Stimulated activated CD8-positive, alpha-beta memory T cell treated with anti-CD3 and anti-CD28 coated beads, Interleukin-4, amount 100 ng/mL, for 1 hour (primary cell): ENCODE data around the gene MIEF2.
"Not testable (repeated sequence)": the region's sequence is repeated elsewhere in the genome, so short reads cannot be mapped to it uniquely, and the experiment has no call there.

Experiments used
- DNase-seq, 2 donors: peaks; one replicate each; pipeline ENCODE4 v3.0.0-alpha.2; 2020; ENCODE audit warnings: low read depth in 2 of 2, low spot score in 1 of 2

Gene MIEF2

GRCh38 chr17:18280766-18281371, 20.4 kb downstream of the MIEF2 start:
- DNase-seq, result no peak

- no peak for DNase-seq
Observed at GRCh38 chr17:18281788-18282187, 21.3 kb downstream of the MIEF2 start.

DNA sequence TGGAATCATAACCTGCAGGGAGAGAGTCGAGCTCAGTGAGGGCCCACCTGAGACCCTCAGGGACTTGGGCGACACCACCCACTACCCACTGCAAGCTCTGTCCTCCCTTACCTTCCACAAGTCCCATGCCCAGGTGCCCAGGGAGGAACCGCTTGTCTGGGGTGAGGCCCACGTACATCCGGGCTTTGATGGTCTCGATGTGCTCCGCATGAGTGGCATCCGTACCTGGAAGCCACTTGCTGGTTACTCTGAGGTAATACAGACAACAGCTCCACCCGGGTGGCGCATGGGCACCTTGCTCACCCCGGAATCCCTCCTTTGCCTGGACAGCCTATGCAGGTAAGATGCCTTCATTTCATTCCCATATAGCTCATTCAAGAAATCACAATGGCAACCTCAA, 24.8 kb downstream of the MIEF2 start:
- no peak for DNase-seq

- no peak for DNase-seq
Observed at GRCh38 chr17:18291718-18292540, 31.5 kb downstream of the MIEF2 start.

DNA sequence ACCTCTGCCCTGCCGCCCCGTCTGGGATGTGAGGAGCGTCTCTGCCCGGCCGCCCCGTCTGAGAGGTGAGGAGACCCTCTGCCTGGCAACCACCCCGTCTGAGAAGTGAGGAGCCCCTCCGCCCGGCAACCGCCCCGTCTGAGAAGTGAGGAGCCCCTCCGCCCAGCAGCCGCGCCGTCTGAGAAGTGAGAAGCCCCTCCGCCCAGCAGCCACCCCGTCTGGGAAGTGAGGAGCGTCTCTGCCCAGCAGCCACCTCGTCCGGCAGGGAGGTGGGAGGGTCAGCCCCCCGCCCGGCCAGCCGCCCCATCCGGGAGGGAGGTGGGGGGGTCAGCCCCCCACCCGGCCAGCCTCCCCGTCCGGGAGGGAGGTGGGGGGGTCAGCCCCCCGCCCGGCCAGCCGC, 37.6 kb downstream of the MIEF2 start:
- not testable (repeated sequence) for DNase-seq

DNA sequence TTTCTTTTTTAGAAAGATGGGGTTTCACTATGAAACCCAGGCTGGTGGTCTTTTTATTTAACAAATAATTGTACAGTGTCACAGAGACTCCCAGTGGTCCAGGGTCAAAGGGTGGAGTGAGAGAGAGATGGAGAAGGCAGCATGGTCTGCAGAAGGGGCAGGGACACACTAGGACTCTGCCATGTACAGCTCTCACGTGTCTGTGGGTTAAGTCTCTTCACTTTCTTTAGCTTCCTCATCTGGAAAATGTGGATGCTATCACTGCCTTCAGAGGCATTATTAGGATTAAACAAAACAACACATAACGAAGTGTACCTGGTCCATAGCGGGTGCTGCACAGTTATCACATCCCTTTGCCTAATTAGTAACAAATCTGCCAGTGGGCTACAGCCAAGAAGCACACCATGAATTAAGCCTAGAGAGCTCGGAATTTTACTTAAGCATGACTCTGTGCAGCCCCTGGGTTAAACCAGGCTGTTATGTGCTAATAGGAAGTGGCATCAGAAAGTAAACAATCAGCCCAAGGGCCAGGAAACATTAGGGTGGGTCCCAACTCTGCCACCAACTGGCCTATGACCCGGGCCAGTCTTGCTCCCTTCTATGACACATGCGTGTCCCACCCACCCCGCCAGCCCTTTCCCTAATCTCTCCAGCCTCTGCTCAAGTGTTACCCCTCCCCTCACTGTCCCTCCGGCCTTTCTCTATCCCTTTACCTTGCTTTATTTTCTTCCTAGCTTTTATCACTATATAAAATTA, 40.4 kb downstream of the MIEF2 start:
- no peak for DNase-seq

GRCh38 chr17:18303206-18303605, 42.7 kb downstream of the MIEF2 start:
- not testable (repeated sequence) for DNase-seq

DNA sequence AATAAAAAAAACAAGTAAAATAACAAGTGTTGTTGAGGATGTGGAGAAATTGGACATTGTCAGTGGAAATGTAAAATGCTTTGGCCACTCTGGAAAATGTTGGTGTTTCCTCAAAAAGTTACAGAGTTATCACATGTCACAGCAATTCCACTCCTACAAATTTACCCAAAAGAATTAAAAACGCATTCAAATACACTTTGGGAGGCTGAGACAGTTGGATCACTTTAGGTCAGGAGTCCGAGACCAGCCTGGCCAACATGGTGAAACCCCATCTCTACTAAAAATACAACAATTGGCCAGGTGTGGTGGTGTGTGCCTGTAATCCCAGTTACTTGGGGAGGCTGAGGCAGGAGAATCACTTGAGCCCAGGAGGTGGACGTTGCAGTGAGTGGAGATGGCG, 48.7 kb downstream of the MIEF2 start:
- DNase-seq, result no peak

GRCh38 chr17:18314059-18314730, 53.7 kb downstream of the MIEF2 start:
- no peak for DNase-seq

- DNase-seq, result peak; percentile 92 to 95
Observed at GRCh38 chr17:18314731-18315561, 54.5 kb downstream of the MIEF2 start, which contains the start of the genes SMCR8 and TOP3A. Gene SMCR8 (plus strand): TSS chr17:18315293. CDS start chr17:18315790, 497 bp downstream. Gene TOP3A (minus strand): TSS chr17:18314994. CDS start chr17:18314778, 216 bp downstream.

- DNase-seq, result peak in 1 of 2 donors; percentile 15
Observed at GRCh38 chr17:18315562-18315922, 55.1 kb downstream of the MIEF2 start.

DNA sequence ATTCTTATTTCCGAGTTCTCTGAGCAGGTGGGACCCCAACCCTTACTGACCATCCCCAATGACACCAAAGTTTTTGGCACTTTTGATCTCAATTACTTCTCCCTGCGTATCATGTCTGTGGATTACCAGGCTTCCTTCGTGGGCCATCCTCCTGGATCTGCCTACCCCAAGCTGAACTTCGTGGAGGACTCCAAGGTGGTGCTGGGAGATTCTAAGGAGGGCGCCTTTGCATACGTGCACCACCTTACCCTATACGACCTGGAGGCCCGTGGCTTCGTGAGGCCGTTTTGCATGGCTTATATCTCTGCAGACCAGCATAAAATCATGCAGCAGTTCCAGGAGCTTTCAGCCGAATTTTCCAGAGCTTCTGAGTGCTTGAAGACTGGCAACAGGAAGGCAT, 55.5 kb downstream of the MIEF2 start:
- DNase-seq, result no peak
